HepG2 (cell line): Measurements from ENCODE around the gene PTPA. TPM values are rescaled to one million over a fixed set of nuclear protein-coding genes. Genes with fewer than 3 reads are reported as not detected.

Source experiments
- ATAC-seq: fragments of 200-7000 bp; cut with Tn5 transposase; 3 replicates; pipeline ENCODE4 v1.9.1; 2020; ENCODE audit warnings: mild to moderate bottlenecking, moderate library complexity
- BruUV-seq: library from RNA; stranded (reverse); fragments of 400-500 nt; replicated peaks from 2 replicates; lab custom pipeline; 2021; lab: Mats Ljungman, UMichigan
- CTCF ChIA-PET: fragments of 300-600 bp; formaldehyde crosslinking; extraction: SDS; loops from one replicate; lab custom pipeline; 2021; ENCODE audit warnings: low total read pairs, inconsistent platforms, low intra/inter-chr PET ratio; lab: Yijun Ruan, JAX
- POLR2A ChIA-PET: fragments of 350-600 bp; sonication (Branson Sonifier 250); formaldehyde crosslinking; loops from one replicate; lab custom pipeline; 2020; ENCODE audit warnings: antibody characterized with exemption, inconsistent platforms; lab: Yijun Ruan, JAX
- DNase-seq: peaks from one replicate; pipeline ENCODE4 v3.0.0-alpha.2; 2015; ENCODE audit warnings: low spot score
- FAIRE-seq: peaks from 3 replicates; lab custom pipeline; 2011; peaks lifted over from hg19 to GRCh38; lab: Jason Lieb, UNC
- H2AFZ ChIP-seq: one replicate; pipeline ENCODE4 v1.6.1; 2011; ENCODE audit warnings: low read length, inconsistent platforms
- H3K27ac ChIP-seq: fragments of 300-600 bp; 3 replicates; pipeline ENCODE4 v1.8.0; 2011; ENCODE audit warnings: mixed run types, mild to moderate bottlenecking, mixed read lengths, low read length, inconsistent platforms; ENCODE audit not compliant: insufficient read depth; ENCODE audit errors: extremely low read length
- H3K27me3 ChIP-seq, 2 experiments: fragments of 200-600 bp in 1 of 2; 2 replicates in 1 of 2; 3 replicates in 1 of 2; pipeline versions ENCODE4 v1.6.0 to v1.8.0; 2011; ENCODE audit warnings: low read length in 2 of 2, mild to moderate bottlenecking in 2 of 2, moderate library complexity in 2 of 2, inconsistent platforms in 1 of 2; ENCODE audit not compliant: insufficient read depth in 2 of 2, control insufficient read depth in 1 of 2
- H3K36me3 ChIP-seq, 2 experiments: fragments of 200-600 bp in 1 of 2; replicated peaks in 1 of 2; 2 replicates in 1 of 2; 3 replicates in 1 of 2; pipeline versions ENCODE4 v1.5.1 to v1.8.0; 2011; ENCODE audit warnings: low read length in 2 of 2, inconsistent platforms in 1 of 2; ENCODE audit not compliant: insufficient read depth in 2 of 2, control insufficient read depth in 1 of 2
- H3K4me1 ChIP-seq: 2 replicates; pipeline ENCODE4 v1.5.1; 2012; ENCODE audit warnings: low read length, inconsistent platforms; ENCODE audit not compliant: insufficient read depth
- H3K4me2 ChIP-seq: 2 replicates; pipeline ENCODE4 v1.6.0; 2011; ENCODE audit warnings: low read depth, low read length, inconsistent platforms
- H3K4me3 ChIP-seq, 3 experiments: fragments of 200-600 bp in 1 of 3; sonication (generic), shearing (Covaris generic) in 1 of 3; replicated peaks in 1 of 3; 2 replicates each; pipeline ENCODE4 v1.5.1; 2011 to 2016; ENCODE audit warnings: low read length in 3 of 3, inconsistent platforms in 2 of 3, low read depth in 2 of 3, mild to moderate bottlenecking in 2 of 3, control low read depth in 1 of 3, mixed read lengths in 1 of 3; ENCODE audit not compliant: insufficient read depth in 1 of 3
- H3K79me2 ChIP-seq: one replicate; pipeline ENCODE4 v1.6.1; 2011; ENCODE audit warnings: low read length, inconsistent platforms; ENCODE audit not compliant: insufficient read depth
- H3K9ac ChIP-seq: 2 replicates; pipeline ENCODE4 v1.6.0; 2011; ENCODE audit warnings: mild to moderate bottlenecking, low read depth, low read length, inconsistent platforms; ENCODE audit not compliant: insufficient read depth
- H3K9me3 ChIP-seq: 2 replicates; pipeline ENCODE4 v1.5.1; 2012; ENCODE audit warnings: mild to moderate bottlenecking, low read length
- H4K20me1 ChIP-seq: 2 replicates; pipeline ENCODE4 v1.6.0; 2011; ENCODE audit warnings: inconsistent platforms, mild to moderate bottlenecking, low read length, moderate library complexity; ENCODE audit not compliant: insufficient read depth
- EED ChIP-seq: sonication (generic); formaldehyde crosslinking; IDR thresholded peaks from 2 replicates; pipeline ENCODE4 v1.5.0; 2020; ENCODE audit warnings: mild to moderate bottlenecking, missing genetic modification reagents
- FOSL2 ChIP-seq: sonication (generic); formaldehyde crosslinking; IDR thresholded peaks from 2 replicates; pipeline ENCODE4 v1.4.0; 2020; ENCODE audit warnings: missing genetic modification reagents
- MBNL3 ChIP-seq: fragments of 250-450 bp; sonication (Bioruptor Pico); conservative IDR thresholded peaks from 2 replicates; pipeline ENCODE4 v1.8.0; 2022; ENCODE audit warnings: mild to moderate bottlenecking, inconsistent platforms
- MTF2 ChIP-seq: sonication (generic); formaldehyde crosslinking; IDR thresholded peaks from 2 replicates; pipeline ENCODE4 v1.5.0; 2020; ENCODE audit warnings: missing genetic modification reagents, borderline replicate concordance
- ZFP36L2 ChIP-seq: sonication (generic); formaldehyde crosslinking; IDR thresholded peaks from 2 replicates; pipeline ENCODE4 v1.4.0; 2020; ENCODE audit warnings: missing genetic modification reagents
- ZNF326 ChIP-seq: sonication (generic); formaldehyde crosslinking; IDR thresholded peaks from 2 replicates; pipeline ENCODE4 v1.4.0; 2020; ENCODE audit warnings: missing genetic modification reagents, borderline replicate concordance
- ZNF337 ChIP-seq: sonication (generic); formaldehyde crosslinking; IDR thresholded peaks from 2 replicates; pipeline ENCODE4 v1.5.1; 2020; ENCODE audit warnings: missing genetic modification reagents, low read depth, mild to moderate bottlenecking, borderline replicate concordance
- ZNF550 ChIP-seq: sonication (generic); formaldehyde crosslinking; IDR thresholded peaks from 2 replicates; pipeline ENCODE4 v1.4.0; 2020; ENCODE audit warnings: mild to moderate bottlenecking, missing genetic modification reagents, borderline replicate concordance
- WGBS: methylation state at CpG from one replicate; pipeline ENCODE4 v1.1.6; 2017; ENCODE audit warnings: low lambda C conversion rate; 5-methylcytosine and 5-hydroxymethylcytosine counted together
- in situ Hi-C: cut with HindIII; loops from 2 replicates; pipeline ENCODE4 v1.10.0; 2017; ENCODE audit warnings: low pct_unique_long_range_greater_than_20kb; ENCODE audit not compliant: extremely low pct_ligation_motif_present
- intact Hi-C: fragments of 100-400 bp; cut with micrococcal nuclease; formaldehyde crosslinking; loops from one replicate; pipeline ENCODE4 v1.10.0; 2022; ENCODE audit not compliant: unreplicated experiment
- polyA plus RNA-seq, 8 experiments: library from polyadenylated mRNA; depleted of rRNA in 3 of 8; stranded (reverse) in 7 of 8; unstranded in 1 of 8; fragments of >200 nt; fragmentation: Illumina TruSeq in 4 of 8; extraction: Trizol in 4 of 8; gene quantifications; 2 replicates each; pipeline versions ENCODE4 v1.2.1 to v1.2.3, GENCODE V29; 2011 to 2016; ENCODE audit warnings: low read depth in 4 of 8, missing spikeins in 1 of 8, mixed read lengths in 1 of 8; ENCODE audit not compliant: insufficient read depth in 1 of 8
- total RNA-seq, 5 experiments: library from RNA; depleted of rRNA; stranded (reverse); fragments of >200 nt; fragmentation: Illumina TruSeq; extraction: Trizol; gene quantifications; 2 replicates each; pipeline ENCODE4 v1.2.3, GENCODE V29; 2016; ENCODE audit warnings: low read depth in 1 of 5
- TF ChIP-seq, protein P1 (sequence below): sonication (generic); formaldehyde crosslinking; IDR thresholded peaks from 2 replicates; pipeline ENCODE4 v1.4.0; 2020; ENCODE audit warnings: missing genetic modification reagents
- TF ChIP-seq, protein P2 (sequence below): sonication (generic); formaldehyde crosslinking; IDR thresholded peaks from 2 replicates; pipeline ENCODE4 v1.4.0; 2020; ENCODE audit warnings: mild to moderate bottlenecking, missing genetic modification reagents

The PTPA gene
- total and polyA plus RNA-seq, 2 of the 13 experiments (the other 11 are each of a cell fraction or from before 2014, with no cell fraction given), result 79.3 to 105 TPM

DNA sequence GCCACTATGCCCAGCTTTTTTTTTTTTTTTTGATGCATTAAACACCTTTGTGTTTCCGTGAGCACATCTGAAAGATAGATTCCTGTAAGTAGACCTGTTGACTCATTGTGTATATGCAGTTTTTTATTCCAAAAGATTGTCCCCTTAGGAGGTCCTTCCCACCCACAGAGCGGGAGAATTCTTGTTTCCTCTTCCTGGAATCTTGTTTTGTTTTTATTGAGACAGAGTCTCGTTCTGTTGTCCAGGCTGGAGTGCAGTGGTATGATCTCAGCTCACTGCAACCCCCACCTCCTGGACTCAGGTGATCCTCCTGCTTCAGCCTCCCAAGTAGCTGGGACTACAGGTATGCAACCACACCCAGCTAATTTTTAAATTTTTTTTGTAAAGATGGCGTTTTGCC lies 7.6 kb downstream of the PTPA start:
- H3K9ac ChIP-seq, result no peak overlapping the region
- no peaks in the 10 kb centered on the region for H3K27me3 ChIP-seq
- TF ChIP-seq ZNF326 (CRISPR knock-in tag), result no peak
- no peak for TF ChIP-seq ZNF550 (CRISPR knock-in tag)
- TF ChIP-seq ZNF337 (CRISPR knock-in tag), result no peak
- no peak for TF ChIP-seq EED
- TF ChIP-seq, protein P1, sequence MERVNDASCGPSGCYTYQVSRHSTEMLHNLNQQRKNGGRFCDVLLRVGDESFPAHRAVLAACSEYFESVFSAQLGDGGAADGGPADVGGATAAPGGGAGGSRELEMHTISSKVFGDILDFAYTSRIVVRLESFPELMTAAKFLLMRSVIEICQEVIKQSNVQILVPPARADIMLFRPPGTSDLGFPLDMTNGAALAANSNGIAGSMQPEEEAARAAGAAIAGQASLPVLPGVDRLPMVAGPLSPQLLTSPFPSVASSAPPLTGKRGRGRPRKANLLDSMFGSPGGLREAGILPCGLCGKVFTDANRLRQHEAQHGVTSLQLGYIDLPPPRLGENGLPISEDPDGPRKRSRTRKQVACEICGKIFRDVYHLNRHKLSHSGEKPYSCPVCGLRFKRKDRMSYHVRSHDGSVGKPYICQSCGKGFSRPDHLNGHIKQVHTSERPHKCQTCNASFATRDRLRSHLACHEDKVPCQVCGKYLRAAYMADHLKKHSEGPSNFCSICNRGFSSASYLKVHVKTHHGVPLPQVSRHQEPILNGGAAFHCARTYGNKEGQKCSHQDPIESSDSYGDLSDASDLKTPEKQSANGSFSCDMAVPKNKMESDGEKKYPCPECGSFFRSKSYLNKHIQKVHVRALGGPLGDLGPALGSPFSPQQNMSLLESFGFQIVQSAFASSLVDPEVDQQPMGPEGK (CRISPR knock-in tag), result no peak
- TF ChIP-seq, protein P2, sequence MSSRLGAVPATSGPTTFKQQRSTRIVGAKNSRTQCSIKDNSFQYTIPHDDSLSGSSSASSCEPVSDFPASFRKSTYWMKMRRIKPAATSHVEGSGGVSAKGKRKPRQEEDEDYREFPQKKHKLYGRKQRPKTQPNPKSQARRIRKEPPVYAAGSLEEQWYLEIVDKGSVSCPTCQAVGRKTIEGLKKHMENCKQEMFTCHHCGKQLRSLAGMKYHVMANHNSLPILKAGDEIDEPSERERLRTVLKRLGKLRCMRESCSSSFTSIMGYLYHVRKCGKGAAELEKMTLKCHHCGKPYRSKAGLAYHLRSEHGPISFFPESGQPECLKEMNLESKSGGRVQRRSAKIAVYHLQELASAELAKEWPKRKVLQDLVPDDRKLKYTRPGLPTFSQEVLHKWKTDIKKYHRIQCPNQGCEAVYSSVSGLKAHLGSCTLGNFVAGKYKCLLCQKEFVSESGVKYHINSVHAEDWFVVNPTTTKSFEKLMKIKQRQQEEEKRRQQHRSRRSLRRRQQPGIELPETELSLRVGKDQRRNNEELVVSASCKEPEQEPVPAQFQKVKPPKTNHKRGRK (CRISPR knock-in tag), result no peak
- no peak for TF ChIP-seq MTF2 (CRISPR knock-in tag)
- no peak for TF ChIP-seq MBNL3 (CRISPR knock-in tag)
- no peak for TF ChIP-seq ZFP36L2 (CRISPR knock-in tag)
- TF ChIP-seq FOSL2 (CRISPR knock-in tag), result no peak
- in situ Hi-C loops, result no loop called here
- intact Hi-C loops, result no loop called here
- H3K27ac ChIP-seq, result no peak overlapping the region
- FAIRE-seq (no peak), DNase-seq (no peak), ATAC-seq (no peak)
- H2AFZ ChIP-seq, result no peak overlapping the region
- H3K9me3 ChIP-seq, result no peaks in the 10 kb centered on the region
- no peaks in the 10 kb centered on the region for H4K20me1 ChIP-seq
- peaks cover 12 to 34% of the 10 kb centered on the region in 2 experiments; a peak in 4 of 5 replicates for H3K36me3 ChIP-seq
- BruUV-seq, result no TSS peak
- H3K79me2 ChIP-seq, result peaks cover 38% of the 10 kb centered on the region
- WGBS, result 96% methylated on average over 4 of the region's 4 CpGs
- ChIA-PET POLR2A (no interaction called here), CTCF (no interaction called here)
- H3K4me3 ChIP-seq, result no peak overlapping the region
- H3K4me1 ChIP-seq, result peaks cover 18% of the 10 kb centered on the region
- no peak overlapping the region for H3K4me2 ChIP-seq
